ENCODE results near the gene SP9.

Gene SP9

GRCh38 chr2:174376967-174377366 lies 42.2 kb downstream of the SP9 start:
- Histone ChIP-seq H3K9ac (ENCODE audit: insufficient read length) (no peak overlapping the region), H3K9me3 (ENCODE audit: low read depth, low read length) (no peaks in the 10 kb centered on the region), H3K27ac (no peak overlapping the region), H3K4me3 (no peak overlapping the region), H3K36me3 (ENCODE audit: insufficient read depth, low read length) (peaks cover 32% of the 10 kb centered on the region)
- TF ChIP-seq EZH2 (IDR thresholded peaks at IDR 0.05) (no peak), POLR2AphosphoS5 (IDR thresholded peaks at IDR 0.05; ENCODE audit: borderline replicate concordance, low read depth, low read length) (no peak), FOXP2 (optimal IDR thresholded peaks at IDR 0.05; ENCODE audit: control extremely low read depth, extremely low read length, insufficient read depth) (no peak)
- no peak for DNase-seq (ENCODE audit: low read depth, low spot score)

- Histone ChIP-seq H3K36me3 (ENCODE audit: insufficient read depth, low read length) (peaks cover 37% of the 10 kb centered on the region), H3K4me3 (no peak overlapping the region), H3K27ac (no peak overlapping the region), H3K9me3 (ENCODE audit: low read depth, low read length) (no peaks in the 10 kb centered on the region), H3K9ac (ENCODE audit: insufficient read length) (no peak overlapping the region)
- TF ChIP-seq EZH2 (IDR thresholded peaks at IDR 0.05) (no peak), POLR2AphosphoS5 (IDR thresholded peaks at IDR 0.05; ENCODE audit: borderline replicate concordance, low read depth, low read length) (no peak), FOXP2 (optimal IDR thresholded peaks at IDR 0.05; ENCODE audit: control extremely low read depth, extremely low read length, insufficient read depth) (no peak)
- no peak for DNase-seq (ENCODE audit: low read depth, low spot score)
Observed at GRCh38 chr2:174383796-174384195, 49.0 kb downstream of the SP9 start.

DNA sequence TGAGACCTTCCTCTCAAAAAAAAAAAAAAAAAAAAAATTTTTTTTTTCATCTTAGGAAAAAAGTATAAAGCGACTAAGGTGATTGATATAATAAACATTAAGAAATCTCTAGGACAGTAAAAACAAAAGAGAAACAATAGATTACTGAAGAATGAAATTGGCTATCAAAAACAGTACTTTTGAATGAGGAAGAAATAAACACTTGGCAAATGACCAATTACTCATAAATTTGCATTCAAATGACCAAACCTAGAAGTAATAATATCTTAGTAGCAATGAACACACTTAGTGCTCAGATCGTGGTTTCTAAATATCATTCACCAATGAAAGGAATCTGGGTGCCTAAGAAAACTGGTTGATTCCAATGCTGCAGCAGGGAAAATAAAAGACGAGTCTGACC lies 50.4 kb downstream of the SP9 start:
- Histone ChIP-seq H3K9me3 (ENCODE audit: low read depth, low read length) (no peaks in the 10 kb centered on the region), H3K36me3 (ENCODE audit: insufficient read depth, low read length) (peaks cover 29% of the 10 kb centered on the region), H3K27ac (no peak overlapping the region), H3K4me3 (no peak overlapping the region), H3K9ac (ENCODE audit: insufficient read length) (no peak overlapping the region)
- no peak for DNase-seq (ENCODE audit: low read depth, low spot score)
- TF ChIP-seq EZH2 (IDR thresholded peaks at IDR 0.05) (no peak), FOXP2 (optimal IDR thresholded peaks at IDR 0.05; ENCODE audit: control extremely low read depth, extremely low read length, insufficient read depth) (no peak), POLR2AphosphoS5 (IDR thresholded peaks at IDR 0.05; ENCODE audit: borderline replicate concordance, low read depth, low read length) (no peak)

Data from SK-N-MC (cell line).